Fibroblast of skin of scalp (primary cell): ENCODE measurements around the gene ABHD17A.
"Not testable (repeated sequence)": the region's sequence is repeated elsewhere in the genome, so short reads cannot be mapped to it uniquely, and the experiment has no call there.

Source experiments
- DNase-seq: peaks from one replicate; pipeline ENCODE4 v3.0.0-alpha.2; 2013

The ABHD17A gene

DNA sequence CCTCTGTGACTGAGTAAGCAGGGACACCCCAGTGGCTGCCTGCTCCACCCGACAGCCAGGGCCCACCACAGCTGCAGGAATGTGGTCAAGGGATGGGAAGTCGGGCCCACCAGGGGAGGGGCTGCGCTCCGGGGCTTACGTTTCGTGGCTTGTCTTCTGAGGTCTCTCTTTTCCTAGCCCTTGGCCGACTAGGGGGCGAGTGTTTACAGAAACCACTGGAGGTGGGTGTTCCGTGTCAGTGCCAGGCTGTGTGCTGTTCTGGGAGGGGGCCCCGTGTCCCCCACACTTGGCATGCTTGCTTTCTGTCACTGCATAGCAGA lies 24.4 kb upstream of the ABHD17A start:
- no peak for DNase-seq

DNA sequence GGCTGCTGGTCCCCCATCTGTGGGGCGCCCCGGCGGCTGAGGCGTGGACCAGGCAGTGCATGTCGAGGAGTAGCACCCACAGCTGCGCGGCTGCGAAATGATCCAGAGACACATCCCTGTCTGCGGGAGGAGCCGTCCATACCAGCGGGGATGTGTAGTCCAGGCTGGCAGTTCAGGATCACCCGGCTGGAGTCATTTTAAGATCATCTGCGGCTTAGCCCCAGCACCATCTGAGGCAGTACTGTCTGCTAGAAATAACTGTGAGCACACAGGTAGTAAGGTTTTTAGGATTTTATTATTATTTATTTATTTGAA lies 23.0 kb upstream of the ABHD17A start:
- DNase-seq, result no peak

- DNase-seq, result no peak
These were observed 22.5 kb upstream of the ABHD17A start for GRCh38 chr19:1907563-1908363.

DNA sequence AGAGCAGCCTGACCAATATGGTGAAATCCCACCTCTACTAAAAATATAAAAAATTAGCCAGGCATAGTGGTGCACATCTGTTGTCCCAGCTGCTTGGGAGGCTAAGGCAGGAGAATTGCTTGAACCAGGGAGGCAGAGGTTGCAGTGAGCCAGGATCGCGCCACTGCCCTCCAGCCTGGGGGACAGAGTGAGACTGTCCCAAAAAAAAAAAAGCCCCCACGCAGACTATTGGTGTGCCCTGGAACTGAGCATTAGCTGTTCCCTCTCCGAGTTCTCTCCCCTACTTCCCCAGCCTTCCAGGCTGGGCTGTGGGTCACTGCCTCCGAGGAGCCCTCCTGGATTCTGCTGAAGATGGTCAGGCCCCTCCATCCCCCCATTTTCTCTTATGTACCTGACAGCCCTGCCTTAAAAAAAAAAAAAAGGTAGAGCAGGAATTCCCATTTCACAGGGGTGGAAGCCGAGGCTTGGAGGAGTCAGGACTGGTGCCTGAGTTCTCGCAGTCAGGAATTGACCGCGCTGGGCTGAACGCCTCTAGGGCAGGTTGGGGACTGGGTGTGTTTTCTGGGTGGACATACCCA lies 21.8 kb upstream of the ABHD17A start:
- no peak for DNase-seq

- no peak for DNase-seq
These were observed 20.6 kb upstream of the ABHD17A start for GRCh38 chr19:1905863-1906375.

- peak; percentile 99 for DNase-seq
These were observed 20.0 kb upstream of the ABHD17A start, which contains the start of the genes ADAT3 and SCAMP4 for GRCh38 chr19:1905110-1905862. Gene ADAT3, plus strand, starts transcription at chr19:1905399. Its CDS starts 6,649 bp downstream, at chr19:1912048. Gene SCAMP4, plus strand, starts transcription at chr19:1905399. Its CDS starts 9,621 bp downstream, at chr19:1915020.

DNA sequence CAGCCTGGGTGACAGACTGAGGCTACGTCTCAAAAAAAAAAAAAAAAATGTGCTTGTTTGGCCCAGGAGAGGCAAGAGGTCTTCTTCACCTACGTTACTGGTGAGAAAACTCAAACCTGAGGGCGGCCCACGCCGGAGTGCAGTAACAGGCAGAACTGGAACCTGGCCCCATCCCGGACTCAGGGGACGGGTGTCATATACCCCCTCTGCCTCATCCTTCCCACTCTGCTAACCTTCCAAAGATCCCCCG lies 19.5 kb upstream of the ABHD17A start:
- DNase-seq, result no peak

GRCh38 chr19:1902923-1903322 lies 17.6 kb upstream of the ABHD17A start:
- DNase-seq, result no peak

DNA sequence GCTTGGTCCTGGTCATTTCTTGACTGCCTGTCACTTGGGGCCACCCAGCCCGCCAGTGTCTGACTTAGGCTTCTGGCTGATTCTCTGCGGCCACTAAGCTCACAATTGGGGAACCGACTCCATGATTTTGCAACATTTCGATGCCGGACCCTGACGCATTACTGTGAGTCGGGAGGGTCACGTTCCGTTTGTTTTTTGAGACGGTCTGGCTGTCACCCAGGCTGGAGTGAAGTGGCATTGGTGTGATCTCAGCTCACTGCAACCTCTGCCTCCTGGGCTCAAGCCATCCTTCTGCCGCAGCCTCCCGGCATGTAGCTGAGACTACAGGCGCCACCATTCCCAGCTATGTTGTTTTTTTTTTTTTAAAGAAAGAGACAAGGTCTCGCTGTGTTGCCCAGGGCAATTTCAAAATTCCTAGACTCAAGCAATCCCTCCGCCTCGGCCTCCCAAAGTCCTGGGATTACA lies 16.7 kb upstream of the ABHD17A start:
- no peak for DNase-seq

DNA sequence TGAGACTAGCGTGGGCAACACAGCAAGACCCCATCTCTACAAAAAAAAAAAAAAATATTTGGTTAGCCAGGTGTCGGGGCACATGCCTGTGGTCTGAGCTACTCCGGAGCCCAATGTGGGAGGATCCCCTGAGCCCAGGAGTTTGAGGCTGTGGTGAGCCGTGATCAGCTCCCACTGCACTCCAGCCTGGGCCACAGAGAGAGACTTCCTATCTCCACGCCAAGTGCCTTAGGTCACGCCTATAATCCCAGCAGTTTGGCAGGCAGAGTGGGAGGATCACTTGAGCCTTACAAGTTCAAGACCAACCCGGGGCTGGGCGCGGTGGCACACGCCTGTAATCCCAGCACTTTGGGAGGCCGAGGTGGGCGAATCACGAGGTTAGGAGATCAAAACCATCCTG lies 11.2 kb upstream of the ABHD17A start:
- DNase-seq, result no peak

- no peak for DNase-seq
These were observed 8.5 kb upstream of the ABHD17A start for GRCh38 chr19:1893791-1894190.

DNA sequence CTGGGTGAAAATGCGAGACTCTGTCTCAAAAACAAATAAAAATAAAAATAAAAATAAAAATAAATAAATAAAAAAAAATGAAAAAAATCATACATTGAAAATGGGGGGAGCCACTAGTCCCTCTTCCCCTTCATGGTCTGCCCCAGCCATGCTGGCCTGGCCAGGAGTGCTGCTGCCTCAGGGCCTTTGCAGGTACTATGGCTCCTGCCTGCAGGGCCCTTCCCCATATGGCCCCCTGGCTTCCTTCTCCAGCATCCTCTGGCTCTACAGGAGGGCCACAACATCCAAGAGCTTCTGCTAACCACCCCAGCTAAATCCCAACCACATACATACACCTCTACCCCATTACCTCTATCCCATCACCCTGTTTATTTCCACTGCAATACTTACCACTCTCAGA lies 4.6 kb upstream of the ABHD17A start:
- no peak for DNase-seq

GRCh38 chr19:1888385-1888784 lies 3.1 kb upstream of the ABHD17A start:
- DNase-seq, result no peak

GRCh38 chr19:1886360-1886759 lies 1.1 kb upstream of the ABHD17A start:
- DNase-seq, result not testable (repeated sequence)

DNA sequence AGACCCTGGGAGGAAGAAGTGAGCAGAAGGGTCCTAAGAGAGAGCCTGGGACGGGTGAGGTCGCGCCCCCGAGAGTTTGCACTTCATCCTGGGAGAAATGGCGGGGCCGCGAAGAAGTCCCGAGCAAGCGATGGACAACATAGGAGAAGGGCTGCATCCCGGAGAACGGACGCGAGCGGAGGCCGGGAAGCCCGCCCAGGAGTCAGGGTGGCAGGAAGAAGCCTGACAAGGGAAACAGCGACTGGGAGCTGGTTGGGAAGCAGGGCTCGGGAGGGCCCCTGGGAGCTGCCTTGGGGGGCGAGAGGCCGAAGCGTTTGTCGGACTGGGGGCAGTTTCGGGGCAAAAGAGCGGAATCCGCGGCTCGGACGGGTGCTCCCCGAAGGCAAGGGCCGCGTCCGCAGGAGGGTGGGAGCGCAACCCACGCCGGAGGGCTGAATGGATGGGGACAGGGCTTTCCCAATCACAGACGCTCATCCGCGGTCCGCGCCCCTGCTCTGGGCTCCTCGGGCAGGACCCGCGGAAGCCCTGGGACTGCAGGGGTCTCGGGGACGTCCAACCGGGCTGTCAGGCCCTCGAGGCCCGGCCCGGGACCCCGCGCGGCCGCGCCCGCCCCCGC lies 469 bp downstream of the ABHD17A start:
- DNase-seq, result no peak

- no peak for DNase-seq
These were observed 991 bp downstream of the ABHD17A start for GRCh38 chr19:1884291-1884718.

GRCh38 chr19:1883784-1884183 lies 1.5 kb downstream of the ABHD17A start:
- DNase-seq, result no peak

DNA sequence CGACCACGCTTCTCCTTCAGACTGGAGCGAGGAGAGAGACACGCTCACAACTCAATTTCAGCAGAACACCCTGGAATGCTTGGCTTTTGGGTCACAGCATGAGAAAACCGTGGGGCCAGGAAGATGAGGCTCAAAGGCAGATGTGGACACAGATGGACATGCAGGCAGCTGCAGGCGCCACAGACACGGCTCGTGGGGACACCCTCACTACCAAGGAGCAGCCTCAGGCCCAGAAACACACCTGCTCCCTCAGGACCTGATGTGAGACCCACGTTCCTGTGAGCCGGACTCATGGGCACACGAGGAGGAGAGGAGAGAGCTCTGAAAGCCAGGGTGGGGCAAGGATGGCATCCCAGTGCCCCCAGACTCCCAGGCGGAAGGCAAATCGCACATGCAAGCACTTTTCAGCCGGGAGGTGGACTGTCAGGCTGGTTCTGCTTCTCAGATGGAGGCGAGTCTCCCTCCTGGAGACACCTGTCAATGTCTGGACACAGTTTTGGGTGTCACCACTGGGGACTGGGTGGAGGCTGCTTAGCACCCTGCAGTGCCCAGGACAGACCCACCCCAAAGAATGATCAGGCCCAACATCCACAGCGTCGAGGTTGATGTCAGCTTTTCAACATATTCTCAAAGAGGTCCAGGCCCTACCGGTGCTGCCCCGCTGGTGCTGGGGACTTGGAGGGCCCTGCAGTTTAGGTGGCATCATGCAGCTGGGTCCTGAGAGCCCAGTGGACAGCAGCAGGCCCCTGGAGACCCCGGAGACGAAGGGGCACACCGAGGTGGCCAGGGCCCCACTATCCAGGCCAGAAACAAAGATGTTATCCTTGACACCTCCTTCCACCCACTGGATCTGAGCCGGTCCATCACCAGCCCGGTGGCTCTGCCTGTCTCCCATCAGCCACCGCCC lies 2.3 kb downstream of the ABHD17A start:
- no peak for DNase-seq

DNA sequence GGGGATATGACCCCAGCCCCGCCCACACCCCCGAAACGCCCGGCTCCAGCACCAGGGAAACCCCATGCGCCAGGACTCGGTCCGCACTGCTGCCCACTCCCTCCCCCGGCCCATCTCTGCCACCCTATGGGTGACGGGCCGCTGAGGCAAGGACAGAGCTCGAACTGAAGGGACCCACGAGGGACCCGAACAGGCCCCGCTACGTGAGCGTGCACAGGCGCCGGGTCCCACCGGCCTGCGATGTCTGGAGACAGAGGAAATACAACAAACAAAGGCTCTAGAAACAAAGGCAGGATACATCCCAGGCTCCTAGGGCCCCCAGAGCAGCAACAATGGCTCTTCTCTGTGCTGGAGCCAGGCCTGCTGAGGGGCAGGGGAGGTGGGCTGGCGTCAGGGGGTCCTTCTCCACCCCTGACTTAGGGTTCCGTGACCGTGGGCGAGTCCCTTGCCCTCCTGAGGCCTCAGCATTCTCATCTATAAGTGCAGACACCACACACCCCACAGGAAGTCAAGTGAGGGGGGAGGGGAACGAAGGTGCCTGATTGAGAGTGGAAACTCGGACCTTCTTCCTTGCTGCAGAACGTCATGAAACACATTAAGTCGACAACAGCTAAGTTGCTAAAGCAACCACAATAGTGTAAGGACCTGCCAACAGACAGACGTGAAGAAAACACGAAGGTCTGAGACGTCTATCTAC lies 3.1 kb downstream of the ABHD17A start:
- DNase-seq, result no peak

DNA sequence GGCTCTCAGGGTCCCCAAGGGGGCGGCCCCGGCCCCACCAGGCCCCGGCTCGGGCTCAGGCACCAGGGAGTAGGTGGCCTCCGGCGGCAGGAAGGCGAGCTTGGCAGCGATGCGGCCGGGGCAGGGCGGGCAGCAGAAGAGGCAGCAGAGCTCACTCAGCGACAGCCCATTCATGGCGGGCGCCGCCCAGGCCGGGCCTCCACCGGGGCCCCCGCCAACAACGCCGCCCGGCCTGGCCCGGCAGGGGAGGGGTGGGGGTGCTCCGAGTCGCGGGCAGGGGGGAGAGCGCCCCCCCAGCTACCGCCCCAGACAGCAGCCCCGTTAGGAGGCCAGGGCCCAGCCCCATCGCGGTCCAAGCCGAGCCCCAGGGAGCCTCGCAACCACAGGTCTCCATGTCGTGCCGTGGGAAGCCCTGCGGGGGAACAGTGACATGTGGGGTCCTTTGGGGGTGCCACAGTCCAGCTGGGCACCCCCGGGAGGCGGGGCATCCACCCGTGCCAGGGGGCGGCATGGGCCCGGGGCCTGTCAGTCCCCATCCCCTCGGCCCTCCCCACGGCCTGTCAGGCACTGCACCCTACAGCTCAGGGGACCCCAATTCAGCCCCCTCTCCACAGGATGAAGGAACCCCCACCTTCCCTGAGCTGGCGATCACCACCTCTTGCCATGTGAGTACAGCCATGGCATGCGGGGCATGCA lies 3.8 kb downstream of the ABHD17A start:
- DNase-seq, result not testable (repeated sequence)
